Right forelimb (tissue), 1 donor: ENCODE results near the gene USP22.

Experiments used
- DNase-seq: peaks from one replicate; pipeline ENCODE4 v3.0.0-alpha.2; 2018

Gene USP22

DNA sequence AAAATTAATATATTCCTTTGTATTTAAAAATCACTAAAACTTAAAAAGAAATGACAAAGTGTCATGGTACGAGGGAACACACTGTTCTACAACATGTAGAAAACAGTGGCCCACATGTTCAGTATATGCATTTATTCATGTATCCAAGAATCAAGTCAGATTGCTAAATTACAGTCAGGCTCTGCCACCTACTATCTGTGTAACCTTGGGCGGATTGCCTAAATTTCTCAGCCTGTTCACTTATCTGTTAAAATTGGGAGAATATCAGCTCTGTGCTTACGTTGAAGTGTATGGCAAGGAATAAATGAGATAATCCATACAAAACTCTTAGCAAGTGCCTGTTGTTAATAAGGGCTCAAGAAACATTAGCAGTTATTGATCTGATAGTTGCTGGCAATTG lies 3.4 kb upstream of the USP22 start:
- DNase-seq, result no peak

DNA sequence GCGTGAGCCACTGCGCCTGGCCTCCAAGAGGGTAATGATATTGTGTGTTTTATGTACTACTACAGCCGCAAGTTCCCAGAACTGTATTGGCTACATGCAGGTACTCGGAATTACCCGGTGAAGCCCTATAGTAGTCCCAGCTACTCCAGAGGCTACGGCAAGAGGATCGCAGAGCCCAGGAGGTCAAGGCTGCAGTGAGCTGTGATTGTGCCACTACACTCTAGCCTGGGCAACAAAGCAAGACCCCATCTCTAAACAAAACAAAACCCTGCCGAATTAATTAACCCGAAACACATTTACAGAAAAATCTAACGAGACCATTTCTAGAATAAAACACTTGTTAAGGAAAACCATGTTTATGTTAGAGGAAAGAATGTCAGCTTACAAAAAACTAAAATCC lies 2.2 kb upstream of the USP22 start:
- DNase-seq, result no peak

DNA sequence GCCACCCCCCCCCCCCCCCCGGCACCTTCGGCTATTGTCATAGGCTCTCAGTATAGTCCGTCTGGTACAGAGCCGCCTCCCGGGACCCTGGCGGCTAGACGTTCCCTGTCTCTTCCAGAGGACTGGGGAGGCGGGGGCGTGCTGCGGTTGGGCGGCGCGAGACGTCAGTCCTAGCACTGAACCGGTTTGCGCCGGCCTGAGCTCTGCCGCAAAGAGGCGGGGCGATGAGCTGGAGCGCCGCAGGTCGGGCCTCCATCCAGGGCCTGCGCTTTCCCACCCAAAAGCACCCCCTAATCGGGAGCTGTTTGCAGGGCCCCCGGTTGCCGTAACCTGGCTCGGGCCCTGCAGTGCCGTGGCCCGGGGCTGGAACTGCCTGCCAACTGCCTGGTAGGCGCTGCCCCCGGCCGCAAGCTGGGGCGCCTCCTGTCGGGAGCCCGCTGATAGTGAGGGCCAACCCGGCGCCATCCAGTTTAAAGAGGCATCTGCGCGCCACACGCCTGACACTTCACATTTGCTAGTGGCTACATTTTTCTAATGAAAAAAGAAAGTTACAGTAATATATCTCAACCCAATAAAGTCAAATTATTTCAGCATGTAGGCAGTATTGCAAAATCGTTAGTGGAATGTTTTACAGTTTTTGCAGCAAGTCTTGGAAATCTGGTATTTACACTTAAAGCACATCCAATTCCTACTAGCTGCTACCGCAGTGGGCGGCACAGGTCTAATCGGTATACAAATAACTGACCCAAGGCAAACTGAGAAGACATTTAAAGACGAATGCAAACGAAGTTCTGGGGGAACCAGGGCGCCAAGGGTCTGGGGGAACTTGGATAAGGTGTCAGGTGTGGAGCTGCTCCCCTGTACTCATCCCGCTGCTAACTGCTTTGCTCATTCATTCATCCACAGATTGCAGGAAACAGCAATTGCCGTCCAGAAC lies 753 bp upstream of the USP22 start:
- DNase-seq, result peak; percentile 99

DNA sequence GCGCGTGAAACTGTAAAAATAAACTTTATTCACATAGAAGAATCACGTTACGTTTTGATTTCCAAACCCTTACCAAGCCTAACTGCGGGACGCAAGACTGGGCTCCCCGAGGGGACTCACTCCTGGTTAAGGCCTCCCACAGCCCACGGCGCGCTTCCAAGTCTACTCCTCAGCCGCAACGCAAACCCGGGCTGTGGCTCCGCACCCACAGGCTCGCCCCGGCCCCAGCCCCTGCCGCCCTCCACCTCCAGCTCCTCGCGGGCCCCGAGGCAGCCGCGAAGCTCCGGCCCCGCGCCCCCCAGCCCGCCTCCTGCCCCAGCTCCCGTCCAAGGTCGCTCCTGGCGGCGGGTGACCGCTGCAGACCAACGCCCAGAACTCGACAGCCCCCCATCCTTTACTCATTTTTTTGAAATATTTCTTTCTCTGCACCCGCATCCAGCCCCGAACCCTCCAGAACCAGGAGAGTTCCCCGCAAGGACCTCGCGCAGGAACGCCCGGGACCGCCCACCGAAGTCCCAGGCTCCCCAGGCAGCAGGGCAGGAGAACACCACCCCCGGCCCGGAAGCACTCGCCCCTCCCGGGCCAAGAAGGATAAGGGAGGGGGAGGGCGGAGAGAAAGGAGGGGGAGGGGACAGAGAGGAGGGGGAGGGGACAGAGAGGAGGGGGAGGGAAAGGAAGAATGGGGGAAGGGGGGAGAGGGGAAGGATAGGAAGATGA lies 912 bp downstream of the USP22 start:
- peak; percentile 89 for DNase-seq

DNA sequence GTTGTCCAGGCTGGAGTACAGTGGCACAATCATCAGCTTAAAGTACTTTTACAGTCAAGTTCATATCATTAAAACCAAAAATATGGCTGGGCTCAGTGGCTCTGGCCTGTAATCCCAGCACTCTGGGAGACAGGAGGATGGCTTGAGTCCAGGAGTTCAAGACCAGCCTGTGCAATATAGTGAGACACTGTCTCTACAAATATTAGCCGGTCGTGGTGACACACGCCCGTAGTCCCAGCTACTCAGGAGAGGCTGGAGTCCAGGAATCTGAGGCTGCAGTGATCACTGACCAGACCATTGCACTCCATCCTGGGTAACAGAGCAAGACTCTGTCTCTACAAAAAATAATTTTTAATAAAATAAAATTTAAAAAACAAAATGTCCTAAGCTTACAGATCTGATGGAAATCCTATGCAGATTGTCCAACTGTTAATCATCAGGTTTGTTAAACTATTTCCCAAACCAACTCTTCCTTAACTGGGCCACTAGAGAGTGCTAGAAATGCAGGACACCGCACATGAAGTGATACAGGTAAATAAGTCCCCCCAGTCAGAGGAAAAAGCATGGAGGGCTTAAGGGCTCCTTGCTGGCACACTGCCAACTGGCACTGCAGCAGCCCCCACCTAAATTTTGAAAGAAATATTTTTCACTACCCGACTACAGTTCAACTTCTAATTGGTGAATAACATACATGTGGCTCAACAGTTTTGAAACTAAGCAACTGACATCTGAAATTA lies 2.8 kb downstream of the USP22 start:
- DNase-seq, result peak; percentile 63

DNA sequence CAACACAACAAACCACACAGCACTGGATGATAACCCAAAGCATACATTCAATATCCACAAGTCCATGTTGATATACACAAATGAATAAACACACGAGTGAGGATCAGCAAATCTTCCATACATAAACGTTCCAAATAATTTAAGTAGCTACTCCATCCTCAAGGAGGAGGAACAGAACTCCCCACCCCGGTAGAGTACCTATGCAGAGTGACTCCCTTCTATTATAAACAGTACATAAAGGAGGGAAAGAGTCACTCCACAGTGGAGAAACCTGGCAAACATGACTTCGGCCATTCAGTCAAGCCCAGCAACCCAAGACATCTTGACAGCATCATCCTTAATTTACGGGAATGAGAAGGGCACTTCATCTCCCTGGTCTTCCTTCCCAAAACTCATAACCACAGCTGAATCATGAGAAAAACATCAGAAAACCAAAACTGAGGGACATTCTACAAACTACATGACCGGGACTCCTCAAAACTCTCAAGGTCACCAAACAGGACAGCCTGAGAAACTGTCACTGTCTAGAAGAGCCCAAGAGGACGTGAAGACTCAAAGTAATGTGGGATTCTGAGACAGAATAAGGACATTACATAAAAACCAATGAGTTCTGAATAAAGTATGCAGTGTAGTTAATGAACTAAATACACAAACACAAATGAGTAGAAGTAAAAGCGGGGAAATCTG lies 5.6 kb downstream of the USP22 start:
- DNase-seq, result no peak

DNA sequence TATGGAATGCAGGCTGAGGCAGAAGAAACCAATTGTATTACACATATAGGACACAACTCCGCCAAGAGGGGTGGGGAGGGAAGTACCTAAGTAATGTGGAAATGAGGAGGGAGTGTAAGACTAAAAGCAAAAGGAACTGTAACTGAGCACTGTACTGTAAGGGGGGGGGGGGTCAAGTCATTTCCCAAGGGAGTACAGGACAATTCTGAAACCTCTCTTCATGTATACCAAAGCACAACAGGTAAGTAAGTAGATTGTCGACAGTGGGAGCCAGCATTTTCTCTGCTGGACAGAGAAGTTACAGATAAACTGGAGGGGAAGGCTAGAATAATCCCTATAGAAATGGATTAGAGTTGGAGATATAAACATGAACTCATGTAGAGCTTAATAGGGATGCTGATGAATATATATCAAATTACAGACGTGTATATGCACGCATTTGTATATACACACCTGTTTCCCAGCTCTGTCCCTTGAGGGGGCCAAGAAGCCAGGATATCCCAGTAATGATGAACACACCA lies 6.4 kb downstream of the USP22 start:
- no peak for DNase-seq

DNA sequence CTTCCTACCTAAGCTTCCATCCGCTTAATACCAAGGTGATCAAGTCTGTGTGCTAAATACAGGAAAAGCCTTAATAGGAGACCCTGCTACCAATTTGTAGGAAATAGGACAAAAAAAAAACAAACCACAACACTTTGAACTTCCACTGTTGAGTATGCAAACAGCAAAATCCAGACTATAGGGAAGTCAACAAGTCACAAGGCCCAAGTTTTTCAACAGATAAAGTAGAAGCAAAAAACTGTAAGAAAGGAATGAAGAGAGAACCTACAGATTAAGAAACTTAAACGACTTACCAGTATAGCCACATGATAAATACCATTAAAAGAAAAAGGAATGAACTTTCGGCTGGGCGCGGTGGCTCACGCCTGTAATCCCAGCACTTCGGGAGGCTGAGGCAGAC lies 7.4 kb downstream of the USP22 start:
- no peak for DNase-seq

DNA sequence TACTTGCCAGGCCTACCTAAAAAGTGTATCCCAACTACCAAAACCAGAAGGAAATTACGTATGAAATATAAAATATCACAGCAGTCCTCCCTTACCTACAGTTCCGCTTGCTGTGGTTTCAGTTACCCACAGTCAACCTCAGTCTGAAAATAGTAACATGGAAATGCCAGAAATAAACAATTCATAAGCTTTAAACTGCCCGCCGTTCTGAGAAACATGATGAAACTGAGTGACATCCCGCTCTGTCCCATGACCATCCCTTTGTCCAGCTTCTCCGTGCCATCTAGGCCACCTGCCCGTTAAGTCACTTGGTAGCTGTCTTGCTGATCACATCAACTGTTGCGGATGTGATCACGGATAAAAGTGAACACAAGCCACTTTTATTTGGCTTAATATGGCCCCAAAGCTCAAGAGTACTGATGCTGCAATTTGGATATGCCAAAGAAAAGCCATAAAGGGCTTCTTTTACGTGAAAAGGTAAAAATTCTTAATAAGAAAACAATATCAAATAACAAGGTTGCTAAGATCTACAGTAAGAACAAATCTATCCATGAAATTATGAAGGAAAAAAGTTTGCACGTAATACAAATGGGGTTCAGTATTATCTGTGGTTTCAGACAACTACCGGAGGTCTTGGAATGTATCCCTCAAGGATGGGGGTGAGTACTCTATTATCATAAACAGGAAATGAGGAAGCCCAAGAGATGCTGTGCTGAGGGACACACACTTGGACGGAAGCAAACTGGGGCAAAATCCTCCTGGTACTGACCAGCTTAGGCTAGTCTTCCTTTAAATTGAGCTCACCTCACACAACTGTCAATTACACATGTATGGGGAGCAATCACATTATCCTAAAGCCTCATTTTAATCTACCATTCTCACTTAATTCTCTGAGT lies 8.2 kb downstream of the USP22 start:
- DNase-seq, result no peak

DNA sequence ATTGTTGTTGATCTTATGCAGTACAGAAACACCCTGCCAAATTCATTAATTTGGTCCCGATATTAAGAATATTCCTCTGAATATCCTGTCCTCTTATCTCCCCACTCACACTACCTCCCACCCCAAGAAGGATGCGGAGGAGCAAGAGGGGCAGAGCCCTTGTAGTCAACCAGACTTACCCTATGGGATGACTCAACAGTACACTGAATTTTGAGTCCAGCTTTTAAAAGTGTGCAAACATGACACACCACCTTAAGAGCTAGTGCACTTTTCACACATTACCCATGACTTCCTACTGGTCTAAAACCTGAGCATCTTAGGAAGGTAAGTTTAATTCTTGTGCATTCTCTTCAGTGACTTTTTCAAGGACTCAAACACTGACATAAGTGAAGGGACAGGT lies 9.5 kb downstream of the USP22 start:
- no peak for DNase-seq

DNA sequence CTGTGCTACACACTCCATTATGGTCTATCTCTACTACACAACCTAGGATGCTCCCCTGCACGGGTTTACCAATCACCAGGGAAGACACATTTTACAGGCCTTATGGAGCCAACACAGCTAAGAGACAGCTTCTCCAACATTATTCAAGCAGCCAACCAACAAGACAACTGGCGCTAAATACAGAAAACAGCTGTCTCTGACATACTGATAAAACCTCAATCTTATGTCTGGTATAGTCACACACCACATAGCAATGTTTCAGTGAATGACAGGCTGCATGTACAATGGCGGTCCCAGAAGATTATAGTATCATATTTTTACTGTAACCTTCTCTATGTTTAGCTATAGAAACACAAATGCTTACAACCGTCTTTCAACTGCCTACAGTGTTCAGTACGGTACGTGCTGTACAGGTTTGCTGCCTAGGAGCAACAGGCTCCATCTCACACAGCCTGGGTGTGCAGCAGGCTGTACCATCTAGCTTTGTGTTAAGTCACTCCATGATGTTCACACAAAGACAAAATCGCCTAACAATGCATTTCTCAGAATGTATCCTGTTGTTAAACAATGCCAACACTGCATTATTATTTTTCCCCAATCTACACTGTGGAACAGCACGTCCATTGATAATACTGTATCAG lies 10.9 kb downstream of the USP22 start:
- no peak for DNase-seq

DNA sequence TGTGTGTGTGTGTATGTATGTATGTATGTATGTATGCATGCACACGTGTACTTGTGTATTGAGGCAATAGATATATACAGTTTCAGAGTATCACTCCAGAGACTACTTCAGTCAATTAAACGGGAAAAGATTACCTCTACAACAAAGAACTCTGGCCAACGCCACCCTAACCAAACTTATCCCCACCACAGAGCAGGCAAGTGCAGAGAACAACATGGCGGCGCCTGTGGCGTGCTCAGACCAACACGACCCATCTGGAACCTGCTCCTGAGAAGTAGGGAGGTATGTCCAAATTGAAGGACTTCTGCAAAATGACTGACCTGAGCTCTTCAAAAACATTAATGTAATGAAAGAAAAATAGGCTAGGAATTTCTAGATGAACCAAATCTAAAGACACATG lies 12.4 kb downstream of the USP22 start:
- no peak for DNase-seq

DNA sequence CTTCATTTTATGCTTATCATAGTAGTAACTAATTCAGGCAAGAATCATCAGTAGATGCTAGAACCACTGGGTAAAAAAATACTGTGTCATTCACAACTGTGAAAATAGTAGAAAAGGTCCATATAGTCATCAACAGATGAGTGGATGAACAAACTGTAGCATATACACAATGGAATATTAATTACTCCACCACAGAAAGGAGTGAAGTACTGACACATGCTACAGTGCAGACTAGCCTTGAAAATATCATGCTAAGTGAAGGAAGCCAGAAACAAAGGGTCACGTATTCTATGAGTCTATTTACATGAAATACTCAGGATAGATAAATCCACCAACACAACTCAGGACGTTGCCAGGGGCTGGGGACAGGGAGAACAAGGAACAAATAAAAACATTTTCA lies 13.3 kb downstream of the USP22 start:
- DNase-seq, result no peak

DNA sequence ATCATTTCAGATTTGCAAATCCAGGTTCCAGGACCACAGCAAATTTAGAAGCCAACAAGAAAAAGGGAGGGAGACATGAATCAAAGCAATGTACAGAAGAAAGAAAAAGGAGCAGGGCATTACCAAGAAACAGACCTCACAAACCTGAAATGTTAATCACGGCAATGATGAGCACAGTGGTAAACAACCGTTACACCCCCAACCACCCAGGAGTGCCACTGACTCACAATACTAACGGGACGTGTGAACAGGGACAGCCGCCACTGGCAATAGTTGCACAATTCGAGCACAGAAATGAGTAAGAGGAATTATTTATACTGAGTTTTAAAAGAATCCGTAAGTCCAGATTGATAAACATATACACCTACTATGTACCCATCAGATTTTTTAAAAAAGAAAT lies 13.8 kb downstream of the USP22 start:
- no peak for DNase-seq

DNA sequence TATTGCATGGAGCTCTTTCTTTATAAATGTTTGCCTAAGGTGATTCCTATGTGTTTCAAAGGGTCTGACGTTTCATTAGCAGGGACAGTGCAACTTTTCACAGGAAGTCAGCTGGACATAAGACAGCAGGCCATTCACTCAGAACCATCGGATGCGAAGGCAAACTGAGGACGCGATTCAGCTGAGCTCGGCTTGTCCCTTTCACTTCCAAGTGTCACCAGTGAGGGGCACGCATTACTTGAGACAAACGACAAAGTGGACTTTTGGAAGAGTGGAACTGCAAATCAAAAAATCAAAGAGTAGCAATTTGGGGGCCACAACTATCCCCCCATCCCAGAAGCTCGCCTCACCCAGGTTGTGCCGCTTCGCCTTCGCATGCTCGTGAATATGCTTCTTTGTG lies 14.6 kb downstream of the USP22 start:
- no peak for DNase-seq

DNA sequence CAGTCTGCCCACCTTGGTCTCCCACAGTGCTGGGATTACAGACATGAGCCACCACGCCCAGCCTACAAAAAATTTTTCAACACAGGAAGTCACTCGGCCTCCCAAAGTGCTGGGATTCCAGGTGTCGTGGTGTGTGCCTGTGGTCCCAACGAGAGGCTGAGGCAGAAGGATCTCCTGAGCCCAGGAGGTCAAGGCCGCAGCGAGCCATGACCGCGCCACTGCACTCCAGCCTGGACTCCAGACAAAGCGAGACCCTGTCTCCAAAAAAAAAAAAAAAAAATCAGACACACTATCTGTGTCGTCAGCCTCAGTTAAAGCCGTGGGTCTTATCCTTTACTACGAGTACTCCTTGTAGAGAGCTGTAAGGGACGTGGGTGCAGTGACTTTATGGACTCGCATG lies 15.8 kb downstream of the USP22 start:
- no peak for DNase-seq

DNA sequence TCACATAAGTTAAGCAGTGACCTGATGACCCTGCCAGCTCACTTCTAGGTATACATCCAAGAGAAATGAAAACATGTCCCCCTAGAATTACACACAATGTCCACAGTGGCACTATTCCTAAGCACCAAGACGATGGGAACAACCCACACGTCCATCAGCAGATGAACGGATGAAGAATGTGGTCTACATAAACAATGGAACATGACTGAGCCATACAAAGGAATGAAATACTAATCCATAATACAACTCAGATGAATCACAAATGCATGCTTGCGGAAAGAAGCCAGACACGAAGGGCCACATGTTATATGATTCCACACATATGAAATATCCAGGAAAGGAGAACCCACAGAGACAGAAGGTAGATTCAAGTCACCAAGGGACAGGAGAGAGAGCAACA lies 17.4 kb downstream of the USP22 start:
- DNase-seq, result no peak

DNA sequence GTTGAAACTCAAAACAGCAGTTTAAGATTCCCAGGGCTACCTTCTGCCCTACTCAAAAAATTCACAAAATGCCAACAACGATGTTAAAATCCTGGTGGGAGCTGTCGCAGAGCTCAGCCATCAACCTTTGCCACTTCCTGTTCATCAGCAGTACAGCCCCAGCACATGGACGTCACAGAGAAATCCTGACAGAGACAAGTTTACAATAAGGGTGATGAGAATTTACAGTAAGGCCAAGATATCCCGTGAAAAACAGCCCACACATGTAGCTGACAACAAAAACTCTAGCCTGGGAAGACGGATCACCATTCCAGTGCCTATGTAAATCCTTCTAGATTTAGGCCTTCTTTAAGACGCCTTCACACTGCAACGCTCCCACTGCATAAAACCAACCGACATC lies 18.8 kb downstream of the USP22 start:
- no peak for DNase-seq

DNA sequence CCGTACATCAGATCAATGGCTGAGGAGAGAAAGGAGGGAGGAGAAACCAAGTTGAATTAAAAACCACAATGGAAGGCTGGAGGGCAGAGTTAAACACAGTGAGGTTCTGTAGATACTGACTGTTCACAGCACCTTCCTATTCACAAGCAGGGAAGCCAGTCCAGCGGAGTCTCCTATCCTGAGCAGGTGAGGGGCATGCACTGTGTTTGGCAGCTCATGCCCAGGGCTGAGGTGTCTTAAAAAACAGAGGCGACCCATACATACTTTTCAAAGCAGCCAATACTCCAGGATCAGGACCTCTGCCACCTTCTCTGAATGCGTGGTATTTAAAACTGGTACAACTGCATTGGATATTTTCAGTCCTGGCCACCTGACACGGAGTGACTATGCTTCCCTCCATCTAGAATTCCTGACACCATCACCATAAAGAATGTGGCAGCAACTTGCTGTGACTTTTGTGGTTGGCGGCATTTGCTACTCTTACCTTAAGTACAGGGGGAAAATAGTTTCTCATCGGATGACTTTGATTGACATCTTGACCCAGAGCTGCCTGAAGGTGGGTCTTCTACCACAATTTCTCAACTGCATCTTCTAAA lies 21.5 kb downstream of the USP22 start:
- no peak for DNase-seq

DNA sequence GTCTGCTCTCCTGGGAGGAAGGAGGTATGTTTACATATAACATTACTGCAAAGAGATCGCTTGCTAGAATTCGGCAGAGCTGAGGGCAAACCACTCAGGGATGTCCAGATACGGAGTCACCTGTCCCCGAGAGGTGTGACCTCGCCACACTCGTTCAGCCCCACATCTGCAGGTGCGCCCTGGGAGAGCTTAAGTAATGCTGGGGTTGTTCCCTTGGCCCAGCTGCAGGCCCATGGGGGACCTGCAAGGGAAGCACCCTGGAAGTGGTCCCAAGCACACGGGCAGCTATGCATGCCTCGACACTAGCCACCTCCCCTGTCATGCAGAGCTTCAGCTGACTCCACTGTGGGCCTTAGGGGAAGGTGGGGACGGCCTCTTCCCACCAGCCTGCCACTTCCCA lies 22.2 kb downstream of the USP22 start:
- no peak for DNase-seq
